DMS153 treated with DMSO at 0.1 percent for 48 hours (cell line): ENCODE data around the gene SLMAP.

Source experiments
- DNase-seq: peaks from one replicate; lab custom pipeline; 2025; ENCODE audit not compliant: unreplicated experiment; lab: John Stamatoyannopoulos, UW

The SLMAP gene, protein sequence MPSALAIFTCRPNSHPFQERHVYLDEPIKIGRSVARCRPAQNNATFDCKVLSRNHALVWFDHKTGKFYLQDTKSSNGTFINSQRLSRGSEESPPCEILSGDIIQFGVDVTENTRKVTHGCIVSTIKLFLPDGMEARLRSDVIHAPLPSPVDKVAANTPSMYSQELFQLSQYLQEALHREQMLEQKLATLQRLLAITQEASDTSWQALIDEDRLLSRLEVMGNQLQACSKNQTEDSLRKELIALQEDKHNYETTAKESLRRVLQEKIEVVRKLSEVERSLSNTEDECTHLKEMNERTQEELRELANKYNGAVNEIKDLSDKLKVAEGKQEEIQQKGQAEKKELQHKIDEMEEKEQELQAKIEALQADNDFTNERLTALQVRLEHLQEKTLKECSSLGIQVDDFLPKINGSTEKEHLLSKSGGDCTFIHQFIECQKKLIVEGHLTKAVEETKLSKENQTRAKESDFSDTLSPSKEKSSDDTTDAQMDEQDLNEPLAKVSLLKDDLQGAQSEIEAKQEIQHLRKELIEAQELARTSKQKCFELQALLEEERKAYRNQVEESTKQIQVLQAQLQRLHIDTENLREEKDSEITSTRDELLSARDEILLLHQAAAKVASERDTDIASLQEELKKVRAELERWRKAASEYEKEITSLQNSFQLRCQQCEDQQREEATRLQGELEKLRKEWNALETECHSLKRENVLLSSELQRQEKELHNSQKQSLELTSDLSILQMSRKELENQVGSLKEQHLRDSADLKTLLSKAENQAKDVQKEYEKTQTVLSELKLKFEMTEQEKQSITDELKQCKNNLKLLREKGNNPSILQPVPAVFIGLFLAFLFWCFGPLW

DNA sequence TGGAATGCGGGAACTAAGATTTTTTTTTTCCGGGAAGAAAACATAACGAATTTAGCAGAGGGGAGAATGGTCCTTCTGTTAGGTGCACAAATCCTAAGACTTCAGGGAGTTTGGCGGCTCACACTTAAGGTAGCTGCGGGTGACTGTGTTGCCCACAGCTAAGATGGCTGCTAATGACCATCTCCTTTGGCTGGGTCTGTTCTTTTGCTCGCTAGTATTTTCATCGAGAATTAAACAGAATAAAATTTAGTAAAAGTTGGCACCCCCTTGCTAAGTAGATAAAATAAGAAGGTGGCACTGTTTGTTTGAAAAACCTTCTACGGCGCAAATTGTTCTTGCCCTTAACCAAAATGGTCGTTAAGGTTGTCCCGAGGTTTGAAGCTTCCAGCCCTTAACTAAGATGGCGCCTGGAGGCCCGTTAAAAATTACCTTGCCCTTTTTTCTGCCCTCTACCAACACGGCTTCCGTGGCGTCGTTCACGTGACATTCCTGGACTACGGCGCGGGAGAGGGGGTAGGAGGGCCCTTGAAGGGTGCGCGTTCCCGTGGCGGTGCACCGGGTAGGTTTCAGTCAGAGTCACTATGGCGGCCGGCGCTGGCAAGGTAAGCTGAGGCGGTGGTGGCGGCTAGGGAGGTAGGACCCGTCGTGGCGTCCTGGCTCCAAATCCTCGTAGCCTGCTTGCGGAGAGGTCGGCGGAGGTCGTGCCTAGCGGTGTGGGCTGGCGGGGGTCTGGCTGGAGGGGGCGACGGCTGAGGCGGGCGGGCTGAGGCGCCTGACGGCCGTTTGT lies at the start of gene SLMAP:
SLMAP (plus strand) TSS at position 569 of the 787 bp plus-strand sequence. CDS start 1,343 bp downstream, outside the sequence.
- peak; percentile 60 for DNase-seq

DNA sequence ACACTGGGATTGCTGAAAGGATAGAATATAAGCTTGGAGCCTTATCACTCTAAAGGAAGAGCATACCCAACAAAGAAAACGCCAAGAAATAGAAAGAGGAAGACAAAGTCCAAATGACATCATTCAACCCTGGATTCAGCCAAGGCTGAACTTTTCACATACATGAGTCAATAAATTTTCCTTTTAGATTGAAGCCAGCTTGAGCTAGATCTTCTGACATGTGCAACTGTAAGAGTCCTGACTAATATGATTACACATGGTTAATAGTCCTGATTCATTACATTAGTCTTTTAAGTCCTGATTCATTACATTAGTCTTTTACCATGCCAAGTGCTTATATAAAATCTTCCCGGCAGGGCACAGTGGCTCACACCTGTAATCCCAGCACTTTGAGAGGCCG lies 49.6 kb upstream of the SLMAP start:
- no peak for DNase-seq

DNA sequence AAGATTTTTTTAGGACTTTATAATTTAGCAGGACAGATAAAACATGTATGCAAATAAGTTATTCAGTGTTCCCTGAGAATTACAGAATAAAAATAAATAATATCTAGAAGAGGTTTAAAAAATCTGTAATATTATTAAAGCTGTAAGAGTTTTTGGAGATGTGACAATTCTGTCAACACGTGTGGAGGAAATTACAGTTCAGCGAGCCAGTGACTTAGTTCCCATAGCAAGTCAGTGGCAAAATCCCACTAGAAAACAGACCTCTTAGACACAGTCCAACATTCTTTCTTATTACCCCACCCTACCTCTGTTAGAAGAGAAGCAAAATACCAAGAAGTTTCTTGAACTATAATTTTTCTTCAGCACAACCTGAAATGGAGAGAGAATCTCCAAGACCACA lies 47.1 kb upstream of the SLMAP start:
- DNase-seq = no peak

DNA sequence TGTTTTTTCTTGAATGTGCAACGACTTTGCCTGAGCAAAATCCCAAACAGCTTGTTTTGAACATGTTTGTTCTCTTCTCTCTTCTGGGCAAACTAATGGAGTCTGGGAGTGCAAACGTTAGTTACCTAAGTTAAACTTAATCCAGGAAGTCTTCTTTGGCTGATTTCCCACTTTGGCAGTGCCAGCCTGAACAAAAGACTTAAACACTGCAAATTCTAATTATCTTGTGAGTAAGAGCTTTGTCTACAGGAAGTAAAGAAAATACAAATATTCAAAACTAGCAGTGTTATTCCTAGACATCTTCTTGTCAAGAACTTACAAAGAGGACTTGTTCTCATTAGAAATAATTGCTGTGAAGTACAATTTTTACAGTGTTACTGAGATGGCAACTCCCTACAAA lies 46.5 kb upstream of the SLMAP start:
- no peak for DNase-seq

DNA sequence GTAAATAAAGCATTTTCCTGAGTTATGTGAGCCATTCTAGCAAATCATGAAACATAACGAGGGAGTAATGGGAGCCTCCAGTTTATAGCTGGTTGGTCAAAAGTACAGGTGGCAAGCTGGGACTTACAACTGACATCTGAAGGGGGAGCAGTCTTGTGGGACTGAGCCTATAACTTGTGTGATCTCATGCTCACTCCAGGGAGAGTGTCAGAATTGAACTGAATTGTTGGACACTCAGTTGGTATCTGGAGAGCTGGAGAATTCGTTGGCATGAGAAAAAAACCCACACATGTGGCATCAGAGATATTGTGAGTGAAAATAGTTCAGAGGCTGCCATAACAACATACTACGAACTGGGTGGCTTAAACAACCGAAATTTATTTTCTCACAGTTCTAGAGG lies 40.4 kb upstream of the SLMAP start:
- no peak for DNase-seq

DNA sequence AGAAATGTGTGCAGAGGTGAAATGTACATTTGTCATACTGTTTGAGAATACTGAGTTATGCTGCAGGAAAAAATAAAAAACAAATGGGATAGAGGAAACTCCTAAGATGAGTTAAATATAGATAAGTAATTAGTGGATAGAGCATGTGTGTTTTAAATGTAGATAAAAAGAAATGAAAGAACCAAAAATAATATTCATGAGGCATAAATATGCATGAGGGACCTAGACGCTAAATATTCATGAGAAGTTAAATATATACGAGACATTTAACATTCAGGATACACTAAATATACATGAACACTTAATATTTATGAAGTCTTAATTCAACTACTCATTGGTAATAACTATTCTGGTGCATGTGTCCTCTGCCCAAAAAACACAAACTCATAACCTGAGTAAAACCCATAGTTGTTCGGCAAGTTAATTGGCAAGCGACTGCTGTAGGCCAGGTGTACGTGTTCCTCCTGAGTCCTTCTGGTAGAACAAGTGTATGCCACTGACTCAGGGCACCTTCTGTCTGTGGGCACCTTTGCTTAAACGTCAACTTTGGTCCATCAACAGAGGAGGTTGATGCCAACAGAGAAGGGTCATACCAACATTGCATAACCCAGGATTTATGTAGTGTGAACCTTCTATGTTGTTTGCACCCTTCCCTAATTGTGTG lies 38.8 kb upstream of the SLMAP start:
- DNase-seq = no peak

DNA sequence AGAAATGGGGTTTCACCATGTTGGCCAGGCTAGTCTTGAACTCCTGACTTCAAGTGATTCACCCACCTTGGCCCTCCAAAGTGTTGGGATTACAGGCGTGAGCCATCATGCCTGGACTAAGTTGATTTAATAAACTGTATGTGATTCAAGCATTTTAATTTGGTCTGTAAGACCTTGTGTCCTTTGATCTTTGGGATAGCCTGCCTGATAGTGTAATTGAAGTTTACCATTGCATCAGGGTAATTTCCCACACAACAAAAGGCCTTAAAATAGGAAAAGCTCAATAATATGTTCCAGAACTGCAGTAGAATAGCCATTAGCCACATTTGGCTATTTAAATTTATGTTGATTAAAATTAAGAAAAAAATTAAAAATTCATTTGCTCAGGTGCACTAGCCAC lies 38.0 kb upstream of the SLMAP start:
- DNase-seq = no peak

DNA sequence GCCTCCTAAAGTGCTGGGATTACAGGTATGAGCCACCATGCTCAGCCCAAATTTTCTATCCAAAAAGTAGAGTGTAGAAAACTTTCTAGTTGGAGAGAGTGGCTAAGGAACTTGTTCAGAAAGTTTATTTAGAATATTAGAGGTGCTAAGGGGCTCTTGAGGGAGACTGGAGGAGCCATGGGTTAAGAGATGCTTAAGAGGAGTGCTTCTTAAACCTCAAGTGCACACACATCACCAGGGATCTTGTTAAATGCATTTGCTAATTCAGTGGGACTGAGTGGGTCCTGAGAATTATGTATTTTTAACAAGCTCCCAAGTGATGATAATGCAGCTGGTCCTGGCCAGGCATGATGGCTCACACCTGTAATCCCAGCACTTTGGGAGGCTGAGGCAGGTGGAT lies 29.7 kb upstream of the SLMAP start:
- DNase-seq = no peak

DNA sequence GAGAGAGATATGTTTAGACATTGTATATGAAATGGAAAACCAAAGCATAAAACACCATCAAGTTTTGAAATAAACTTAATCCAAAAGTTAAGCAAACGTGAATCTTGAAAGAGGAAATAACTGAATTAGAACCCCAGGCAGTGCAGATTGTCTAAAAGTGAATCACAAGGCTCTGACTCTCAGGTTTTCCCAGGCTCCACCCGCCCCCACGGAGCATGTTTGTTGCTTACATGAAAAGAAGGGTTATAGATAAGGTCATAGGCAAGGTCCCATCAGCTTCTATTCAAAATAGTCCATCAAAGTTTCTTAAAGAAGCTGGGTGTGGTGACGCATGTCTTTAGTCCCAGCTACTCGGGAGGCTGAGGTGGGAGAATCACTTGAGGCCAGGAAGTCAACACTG lies 29.0 kb upstream of the SLMAP start:
- DNase-seq = no peak

DNA sequence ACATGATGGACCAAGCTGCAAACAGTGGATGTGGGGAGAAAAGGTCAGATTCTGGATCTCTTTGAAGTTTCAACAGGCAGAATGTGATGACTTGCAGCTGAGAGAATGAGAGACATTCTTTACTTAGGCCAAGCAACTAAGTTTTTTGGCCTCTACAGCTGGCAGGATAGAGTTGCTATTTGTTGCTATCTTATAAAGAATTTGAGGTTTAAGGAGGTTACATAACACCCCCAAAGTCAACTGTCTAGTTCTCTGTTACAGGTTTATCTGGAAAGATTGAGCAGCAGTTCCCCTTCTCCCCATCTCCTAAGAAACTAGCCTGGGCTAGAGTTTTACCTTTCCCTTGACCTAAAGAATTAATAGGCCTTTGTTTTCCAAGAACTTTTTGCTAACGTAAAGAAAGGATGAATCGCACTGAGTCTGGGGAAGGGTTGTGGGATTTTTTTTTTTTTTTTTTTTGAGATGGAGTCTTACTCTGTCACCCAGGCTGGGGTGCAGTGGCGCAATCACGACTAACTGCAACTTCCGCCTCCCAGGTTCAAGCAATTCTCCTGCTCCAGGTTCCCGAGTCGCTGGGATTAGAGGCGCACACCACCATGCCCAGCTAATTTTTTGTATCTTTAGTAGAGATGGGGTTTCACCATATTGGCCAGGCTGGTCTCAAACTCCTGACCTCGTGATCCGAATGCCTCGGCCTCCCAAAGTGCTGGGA lies 26.6 kb upstream of the SLMAP start:
- no peak for DNase-seq

DNA sequence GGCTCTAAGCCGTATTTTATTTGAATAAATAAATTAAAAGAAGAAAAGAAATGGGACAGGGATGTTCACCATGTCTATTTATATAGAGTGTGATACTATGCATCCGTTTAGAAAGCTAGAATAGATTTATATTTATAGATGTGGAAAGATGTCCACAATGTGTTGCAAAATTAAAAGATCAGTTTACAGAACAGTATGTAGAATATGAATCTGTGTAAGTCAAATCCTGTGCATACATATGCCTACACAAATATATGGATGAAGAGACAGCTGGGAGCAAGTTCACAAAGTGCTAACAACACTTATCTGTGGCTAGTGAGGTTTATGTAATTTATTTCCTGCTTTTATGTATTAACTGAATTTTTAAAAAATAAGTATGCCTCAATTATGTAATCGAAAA lies 25.4 kb upstream of the SLMAP start:
- DNase-seq = no peak

DNA sequence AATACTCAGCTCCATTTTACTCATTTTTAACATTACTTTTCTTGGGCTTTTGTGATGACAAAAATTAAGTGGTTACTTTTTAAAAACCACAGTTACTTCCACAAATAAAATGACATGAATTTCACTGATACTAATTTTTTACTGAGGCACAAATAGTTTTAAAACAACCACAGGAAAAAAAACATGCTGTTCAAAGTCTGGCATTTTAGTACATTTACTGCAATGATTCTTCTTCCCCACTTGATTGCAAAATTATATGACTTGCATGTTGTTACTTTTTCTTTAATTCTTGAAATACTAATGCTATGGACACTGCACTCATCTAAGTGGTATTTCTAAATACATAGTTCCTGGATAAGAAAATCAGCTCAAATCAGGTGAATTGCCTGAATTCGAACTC lies 24.8 kb upstream of the SLMAP start:
- no peak for DNase-seq

DNA sequence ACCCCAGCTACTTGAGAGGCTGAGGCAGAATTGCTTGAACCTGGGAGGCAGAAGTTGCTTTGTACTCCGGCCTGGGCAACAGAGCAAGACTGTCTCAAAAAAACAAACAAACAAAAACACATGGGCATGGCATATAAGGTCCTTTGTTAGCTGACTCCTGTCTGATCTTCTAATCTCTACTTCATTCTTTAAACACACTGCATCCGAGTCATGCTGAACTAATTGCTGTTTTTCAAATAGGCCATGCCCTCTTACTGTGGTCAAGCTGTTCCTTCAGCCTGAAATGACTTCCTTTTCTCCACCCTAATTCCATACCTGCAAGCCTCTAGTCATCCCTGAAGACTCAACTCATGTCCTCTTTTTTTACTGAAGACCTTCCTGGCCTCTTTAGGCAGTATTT lies 22.3 kb upstream of the SLMAP start:
- DNase-seq = no peak

DNA sequence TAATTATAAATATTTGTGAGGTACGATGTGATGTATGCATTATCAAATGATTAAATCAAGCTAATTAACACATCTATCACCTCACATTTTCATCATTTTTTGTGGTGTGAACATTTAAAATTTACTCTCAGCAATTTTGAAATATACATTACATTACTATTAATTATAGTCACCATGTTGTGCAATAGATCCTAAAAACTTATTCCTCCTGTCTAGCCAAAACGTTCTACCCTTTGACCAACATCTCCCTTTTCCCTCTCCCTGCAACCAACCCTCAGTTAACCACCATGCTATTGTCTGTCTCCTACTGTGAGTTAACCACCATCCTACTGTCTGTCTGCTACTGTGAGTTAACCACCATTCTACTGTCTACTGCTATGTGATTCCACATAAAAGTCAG lies 20.7 kb upstream of the SLMAP start:
- DNase-seq = no peak

DNA sequence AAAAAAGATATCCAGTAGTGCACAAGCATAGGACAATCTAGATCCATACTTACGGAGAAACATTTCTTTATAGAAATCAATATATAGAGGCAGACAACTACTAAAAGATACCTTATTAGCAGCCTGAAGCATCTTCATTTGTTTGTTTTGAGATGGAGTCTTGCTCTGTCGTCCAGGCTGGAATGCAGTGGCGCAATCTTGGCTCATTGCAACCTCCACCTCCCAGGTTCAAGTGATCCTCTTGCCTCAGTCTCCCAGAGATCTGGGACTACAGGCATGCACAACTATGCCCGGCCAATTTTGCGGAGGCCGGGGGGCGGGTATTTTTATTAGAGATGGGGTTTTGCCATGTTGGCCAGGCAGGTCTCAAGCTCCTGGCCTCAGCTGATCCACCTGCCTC lies 18.3 kb upstream of the SLMAP start:
- no peak for DNase-seq

DNA sequence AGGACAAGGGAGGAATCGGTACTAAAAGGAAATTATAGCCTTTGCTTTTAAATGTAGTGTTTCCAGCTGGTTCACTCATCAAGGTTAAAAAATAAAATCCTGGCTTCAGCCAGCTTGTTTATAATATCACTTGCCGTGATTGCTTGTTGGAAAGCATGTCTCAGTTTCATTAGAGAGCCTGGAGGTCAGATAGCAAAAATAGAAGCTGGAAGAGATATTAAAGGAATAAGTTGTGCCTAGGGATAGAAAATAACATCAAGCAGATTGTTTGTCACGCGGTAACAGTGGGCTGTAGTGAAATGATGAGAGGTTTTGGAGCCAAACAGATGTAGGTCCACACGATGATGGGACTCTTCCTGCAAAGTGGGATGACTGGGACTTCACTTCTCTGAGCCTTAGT lies 17.7 kb upstream of the SLMAP start:
- no peak for DNase-seq

DNA sequence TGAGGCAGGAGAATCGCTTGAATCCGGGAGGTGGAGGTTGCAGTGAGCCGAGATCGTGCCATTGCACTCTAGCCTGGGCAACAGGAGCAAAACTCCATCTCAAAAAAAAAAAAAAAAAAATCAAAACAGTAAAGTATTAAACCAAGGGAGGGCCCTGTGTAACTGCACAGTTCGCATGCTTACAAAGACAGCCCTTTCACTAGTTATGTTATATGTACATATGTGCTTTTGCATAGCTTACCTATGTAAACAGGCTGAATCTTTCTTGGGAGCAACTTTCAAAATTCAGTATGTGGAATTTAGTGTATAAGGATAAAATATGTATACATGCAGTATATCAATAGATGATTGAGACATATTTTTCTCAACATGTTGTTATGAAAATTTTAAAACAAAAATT lies 16.1 kb upstream of the SLMAP start:
- DNase-seq = no peak

DNA sequence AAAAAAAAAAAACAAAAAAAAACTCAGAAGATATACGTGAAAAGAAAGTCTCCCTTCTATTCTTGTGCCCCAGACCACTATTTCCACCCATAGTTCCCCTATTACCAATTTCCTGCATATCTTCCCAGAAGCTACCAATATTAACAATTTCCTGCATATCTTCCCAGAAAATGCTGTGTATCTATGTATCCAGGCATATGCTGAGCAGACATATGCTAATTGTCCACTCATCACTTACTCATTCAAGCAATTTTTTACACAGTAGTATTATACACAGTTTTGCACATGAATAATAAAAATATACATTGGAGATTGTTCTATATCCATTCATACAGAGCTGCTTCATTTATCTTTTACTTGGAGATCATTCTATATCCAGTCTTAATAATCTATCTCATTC lies 12.6 kb upstream of the SLMAP start:
- DNase-seq = no peak

DNA sequence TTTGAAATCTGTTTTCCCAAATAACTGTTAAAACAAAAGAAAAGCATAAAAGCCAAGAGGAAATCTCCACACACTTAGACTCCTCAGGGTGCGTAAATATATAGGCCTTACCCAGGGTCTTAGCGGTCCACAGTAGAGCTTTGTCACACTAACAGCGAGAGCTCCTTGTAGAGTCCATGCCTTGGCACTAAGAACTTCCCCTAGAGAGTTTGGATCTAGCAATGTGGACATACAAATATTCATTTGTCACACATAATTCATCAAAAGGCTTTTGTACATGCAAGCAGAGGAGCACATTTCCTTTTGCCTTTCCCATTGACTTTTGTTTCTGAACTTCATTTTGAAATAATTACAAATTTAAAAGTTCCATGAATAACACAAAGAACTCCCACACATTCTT lies 11.0 kb upstream of the SLMAP start:
- no peak for DNase-seq
